Neutrophil (primary cell): ENCODE measurements around the gene USB1.

Source experiments
- H3K27ac ChIP-seq: fragments of 200-600 bp; sonication (generic); 2 replicates; pipeline ENCODE4 v1.5.1; 2016; ENCODE audit warnings: mild to moderate bottlenecking, moderate library complexity
- H3K27me3 ChIP-seq: fragments of 200-600 bp; sonication (generic); 2 replicates; pipeline ENCODE4 v1.6.0; 2016; ENCODE audit warnings: mild to moderate bottlenecking
- H3K36me3 ChIP-seq: fragments of 200-600 bp; sonication (generic); 2 replicates; pipeline ENCODE4 v1.5.1; 2017
- H3K4me1 ChIP-seq, 2 experiments: fragments of 200-600 bp in 1 of 2; sonication (generic) in 1 of 2; 1 replicate in 1 of 2; 2 replicates in 1 of 2; pipeline versions ENCODE4 v1.5.1 to v1.6.1; 2013 to 2016; ENCODE audit warnings: low read depth in 1 of 2, low read length in 1 of 2, mild to moderate bottlenecking in 1 of 2, moderate library complexity in 1 of 2; ENCODE audit not compliant: control insufficient read depth in 1 of 2, insufficient read depth in 1 of 2
- H3K4me3 ChIP-seq, 2 experiments: fragments of 200-600 bp in 1 of 2; sonication (generic) in 1 of 2; 1 replicate in 1 of 2; 2 replicates in 1 of 2; pipeline ENCODE4 v1.5.1; 2013 to 2016; ENCODE audit warnings: low read depth in 1 of 2, low read length in 1 of 2, mild to moderate bottlenecking in 1 of 2, moderate library complexity in 1 of 2
- H3K9me3 ChIP-seq: fragments of 200-600 bp; sonication (generic); 2 replicates; pipeline ENCODE4 v1.5.1; 2016
- CTCF ChIP-seq: fragments of 200-600 bp; sonication (generic); IDR thresholded peaks from 2 replicates; pipeline ENCODE4 v1.5.1; 2016; ENCODE audit warnings: antibody characterized with exemption

The USB1 gene

GRCh38 chr16:58026139-58026704, 25.0 kb downstream of the USB1 start:
- Histone ChIP-seq H3K4me3 (peak overlapping the region; percentile 51 to 58), H3K36me3 (peaks cover 11% of the 10 kb centered on the region), H3K9me3 (no peaks in the 10 kb centered on the region), H3K4me1 (peaks cover 26 to 30% of the 10 kb centered on the region in 2 experiments), H3K27ac (no peak overlapping the region), H3K27me3 (peaks cover 73% of the 10 kb centered on the region)
- no peak for TF ChIP-seq CTCF

- no peak overlapping the region for H3K27ac ChIP-seq
These were observed 25.5 kb downstream of the USB1 start for GRCh38 chr16:58026705-58027160.

GRCh38 chr16:58027161-58027915, 26.1 kb downstream of the USB1 start:
- Histone ChIP-seq H3K27ac (no peak overlapping the region), H3K36me3 (no peaks in the 10 kb centered on the region), H3K4me1 (peaks cover 26 to 30% of the 10 kb centered on the region in 2 experiments), H3K9me3 (no peaks in the 10 kb centered on the region), H3K27me3 (peaks cover 73% of the 10 kb centered on the region), H3K4me3 (peak overlapping the region in 1 of 2 experiments; percentile 58)
- no peak for TF ChIP-seq CTCF

More at GRCh38 chr16:58026705-58027160, 25.5 kb downstream of the USB1 start:
- H3K36me3 ChIP-seq: peaks cover 6% of the 10 kb centered on the region
- H3K27me3 ChIP-seq: peaks cover 73% of the 10 kb centered on the region
- no peaks in the 10 kb centered on the region for H3K9me3 ChIP-seq
- no peak for TF ChIP-seq CTCF
- peaks cover 26 to 30% of the 10 kb centered on the region in 2 experiments for H3K4me1 ChIP-seq
- H3K4me3 ChIP-seq: peak overlapping the region in 1 of 2 experiments; percentile 58

GRCh38 chr16:58027916-58028455, 26.8 kb downstream of the USB1 start:
- TF ChIP-seq CTCF: no peak
- Histone ChIP-seq H3K36me3 (no peaks in the 10 kb centered on the region), H3K27me3 (peaks cover 66% of the 10 kb centered on the region), H3K4me1 (peaks cover 26 to 30% of the 10 kb centered on the region in 2 experiments), H3K9me3 (no peaks in the 10 kb centered on the region), H3K27ac (no peak overlapping the region), H3K4me3 (no peak overlapping the region)

GRCh38 chr16:58028541-58029070, 27.4 kb downstream of the USB1 start:
- peaks cover 60% of the 10 kb centered on the region for H3K27me3 ChIP-seq
- H3K27ac ChIP-seq: no peak overlapping the region
- H3K4me3 ChIP-seq: no peak overlapping the region
- H3K9me3 ChIP-seq: no peaks in the 10 kb centered on the region
- no peak for TF ChIP-seq CTCF
- peaks cover 26 to 30% of the 10 kb centered on the region in 2 experiments for H3K4me1 ChIP-seq
- H3K36me3 ChIP-seq: no peaks in the 10 kb centered on the region
